ENCODE results near the gene RRAS2.

GRCh38 chr11:14350215-14350614 is 8.8 kb downstream of the RRAS2 start:
- TF ChIP-seq CTCF (tag by site-specific recombination; IDR thresholded peaks at IDR 0.05) (no peak), ZNF10 (tag by site-specific recombination; IDR thresholded peaks at IDR 0.05) (no peak), ZNF292 (tag by site-specific recombination; IDR thresholded peaks at IDR 0.05; ENCODE audit: borderline replicate concordance, low read depth) (no peak), ZIC2 (tag by site-specific recombination; IDR thresholded peaks at IDR 0.05) (no peak), ZNF639 (tag by site-specific recombination; IDR thresholded peaks at IDR 0.05) (no peak), ZNF777 (tag by site-specific recombination; IDR thresholded peaks at IDR 0.05; ENCODE audit: borderline replicate concordance) (no peak), GLIS2 (tag by site-specific recombination; IDR thresholded peaks at IDR 0.05) (no peak), SP2 (tag by site-specific recombination; IDR thresholded peaks at IDR 0.05) (no peak), ZNF274 (IDR thresholded peaks at IDR 0.05; ENCODE audit: low read length) (no peak), ZNF274 (tag by site-specific recombination; IDR thresholded peaks at IDR 0.05; ENCODE audit: borderline replicate concordance) (no peak), ZNF549 (tag by site-specific recombination; IDR thresholded peaks at IDR 0.05) (no peak), PRDM10 (tag by site-specific recombination; IDR thresholded peaks at IDR 0.05) (no peak), ZNF18 (tag by site-specific recombination; IDR thresholded peaks at IDR 0.05) (no peak), TCF7L2 (IDR thresholded peaks at IDR 0.05; ENCODE audit: borderline replicate concordance, low read depth, low read length) (no peak)
